ENCODE measurements around the gene OR2L2.

OR2L2 gene

DNA sequence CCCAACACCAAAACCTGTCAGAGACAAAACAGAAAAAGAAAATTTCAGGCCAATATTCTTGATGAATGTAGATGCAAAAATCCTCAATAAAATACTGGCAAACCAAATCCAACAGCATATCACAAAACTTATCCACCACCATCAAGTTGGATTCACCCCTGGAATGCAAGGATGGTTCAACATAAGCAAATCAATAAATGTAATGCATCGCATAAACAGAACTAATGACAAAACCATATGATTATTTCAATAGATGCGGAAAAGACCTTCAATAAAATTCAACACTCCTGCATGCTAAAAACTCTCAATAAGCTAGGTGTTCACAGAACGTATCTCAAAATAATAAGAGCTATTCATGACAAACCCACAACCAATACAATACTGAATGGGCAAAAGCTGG lies 20.2 kb upstream of the OR2L2 start:
- TF ChIP-seq TAF1 (IDR thresholded peaks at IDR 0.05; ENCODE audit: borderline replicate concordance, insufficient read depth, low read length) (no peak), SIN3A (IDR thresholded peaks at IDR 0.05; ENCODE audit: borderline replicate concordance, insufficient read depth, low read length) (no peak), FOXP2 (optimal IDR thresholded peaks at IDR 0.05; ENCODE audit: borderline replicate concordance, extremely low read depth, extremely low read length, insufficient read depth) (no peak), POLR2AphosphoS5 (IDR thresholded peaks at IDR 0.05; ENCODE audit: low read depth, low read length) (no peak)
- TF ChIP-seq, protein P1, sequence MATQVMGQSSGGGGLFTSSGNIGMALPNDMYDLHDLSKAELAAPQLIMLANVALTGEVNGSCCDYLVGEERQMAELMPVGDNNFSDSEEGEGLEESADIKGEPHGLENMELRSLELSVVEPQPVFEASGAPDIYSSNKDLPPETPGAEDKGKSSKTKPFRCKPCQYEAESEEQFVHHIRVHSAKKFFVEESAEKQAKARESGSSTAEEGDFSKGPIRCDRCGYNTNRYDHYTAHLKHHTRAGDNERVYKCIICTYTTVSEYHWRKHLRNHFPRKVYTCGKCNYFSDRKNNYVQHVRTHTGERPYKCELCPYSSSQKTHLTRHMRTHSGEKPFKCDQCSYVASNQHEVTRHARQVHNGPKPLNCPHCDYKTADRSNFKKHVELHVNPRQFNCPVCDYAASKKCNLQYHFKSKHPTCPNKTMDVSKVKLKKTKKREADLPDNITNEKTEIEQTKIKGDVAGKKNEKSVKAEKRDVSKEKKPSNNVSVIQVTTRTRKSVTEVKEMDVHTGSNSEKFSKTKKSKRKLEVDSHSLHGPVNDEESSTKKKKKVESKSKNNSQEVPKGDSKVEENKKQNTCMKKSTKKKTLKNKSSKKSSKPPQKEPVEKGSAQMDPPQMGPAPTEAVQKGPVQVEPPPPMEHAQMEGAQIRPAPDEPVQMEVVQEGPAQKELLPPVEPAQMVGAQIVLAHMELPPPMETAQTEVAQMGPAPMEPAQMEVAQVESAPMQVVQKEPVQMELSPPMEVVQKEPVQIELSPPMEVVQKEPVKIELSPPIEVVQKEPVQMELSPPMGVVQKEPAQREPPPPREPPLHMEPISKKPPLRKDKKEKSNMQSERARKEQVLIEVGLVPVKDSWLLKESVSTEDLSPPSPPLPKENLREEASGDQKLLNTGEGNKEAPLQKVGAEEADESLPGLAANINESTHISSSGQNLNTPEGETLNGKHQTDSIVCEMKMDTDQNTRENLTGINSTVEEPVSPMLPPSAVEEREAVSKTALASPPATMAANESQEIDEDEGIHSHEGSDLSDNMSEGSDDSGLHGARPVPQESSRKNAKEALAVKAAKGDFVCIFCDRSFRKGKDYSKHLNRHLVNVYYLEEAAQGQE (IDR thresholded peaks at IDR 0.05; ENCODE audit: insufficient read depth in 1 of 2, low read depth in 2 of 2, low read length in 2 of 2) = no peak

DNA sequence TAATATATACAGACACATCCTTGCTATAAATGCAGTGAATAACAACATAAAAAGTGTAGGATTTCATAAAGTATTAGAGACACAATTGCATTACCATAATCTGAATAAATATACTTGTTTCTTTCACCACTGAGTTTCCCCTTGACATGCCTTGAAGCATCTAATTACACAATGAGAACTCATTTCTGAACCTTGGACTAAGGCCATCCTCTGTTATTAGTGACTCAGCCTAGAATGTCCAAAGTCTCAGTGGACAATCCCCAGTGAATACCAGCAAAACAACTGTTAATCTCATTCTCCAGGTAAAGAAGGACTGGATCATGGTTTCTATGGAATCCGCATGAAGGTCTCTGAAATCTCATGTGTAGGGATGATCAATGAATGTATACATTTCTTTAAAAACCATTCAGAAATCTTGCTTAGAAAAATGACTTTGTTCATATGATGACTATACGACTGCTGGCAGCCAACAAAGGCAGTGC lies 16.6 kb upstream of the OR2L2 start, which contains the start of gene OR2L5:
Gene OR2L5 (plus strand): TSS at position 432 of the 482 bp plus-strand sequence. CDS start 8,288 bp downstream, outside the sequence.
- no peak for TF ChIP-seq TAF1 (IDR thresholded peaks at IDR 0.05; ENCODE audit: borderline replicate concordance, insufficient read depth, low read length)

DNA sequence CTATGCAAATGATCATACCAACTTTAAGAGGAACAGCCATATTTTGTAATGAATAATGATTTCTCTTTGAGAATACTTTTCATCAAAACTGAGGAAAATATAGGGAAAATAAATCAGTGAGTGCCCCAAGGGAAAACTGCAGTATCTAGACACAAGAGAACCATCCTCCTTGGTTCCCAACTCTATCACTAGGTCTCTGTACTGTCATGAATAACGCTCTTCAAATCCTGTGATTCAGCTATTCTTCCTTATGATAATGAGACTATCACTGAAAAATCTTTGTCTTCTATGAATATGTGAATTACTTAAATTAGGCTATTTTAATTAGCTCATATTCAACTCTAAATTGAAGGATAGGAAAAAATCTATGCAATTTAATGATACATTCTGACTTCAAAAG lies 14.1 kb upstream of the OR2L2 start:
- TF ChIP-seq, protein P1 (IDR thresholded peaks at IDR 0.05; ENCODE audit: insufficient read depth in 1 of 2, low read depth in 2 of 2, low read length in 2 of 2) = no peak
- no peak for TF ChIP-seq POLR2AphosphoS5 (IDR thresholded peaks at IDR 0.05; ENCODE audit: low read depth, low read length)
- no peak for TF ChIP-seq SIN3A (IDR thresholded peaks at IDR 0.05; ENCODE audit: borderline replicate concordance, insufficient read depth, low read length)
- TF ChIP-seq FOXP2 (optimal IDR thresholded peaks at IDR 0.05; ENCODE audit: borderline replicate concordance, extremely low read depth, extremely low read length, insufficient read depth) = no peak
- no peak for TF ChIP-seq TAF1 (IDR thresholded peaks at IDR 0.05; ENCODE audit: borderline replicate concordance, insufficient read depth, low read length)

DNA sequence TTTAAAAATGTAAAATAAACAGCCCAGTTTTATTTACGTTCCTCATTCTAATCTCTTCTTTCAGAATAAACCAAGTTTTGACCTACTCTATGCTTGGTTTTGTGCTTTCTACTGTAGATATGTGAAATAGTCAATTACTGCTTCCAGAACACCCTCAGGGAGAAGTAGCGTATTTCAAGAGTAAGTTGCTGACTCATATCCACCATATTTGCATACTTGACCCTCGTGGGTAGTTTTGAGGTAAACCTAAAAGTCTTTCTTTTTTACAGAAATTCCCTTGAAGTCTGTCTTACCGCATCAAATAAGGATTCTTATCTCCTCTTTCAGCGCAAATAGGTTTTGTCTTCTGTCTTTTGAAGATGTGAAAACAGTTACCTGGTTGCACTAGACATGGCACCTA lies 15.3 kb downstream of the OR2L2 start:
- TF ChIP-seq TAF1 (IDR thresholded peaks at IDR 0.05; ENCODE audit: borderline replicate concordance, insufficient read depth, low read length) = no peak
- no peak for TF ChIP-seq POLR2AphosphoS5 (IDR thresholded peaks at IDR 0.05; ENCODE audit: low read depth, low read length)
- TF ChIP-seq, protein P1 (IDR thresholded peaks at IDR 0.05; ENCODE audit: insufficient read depth in 1 of 2, low read depth in 2 of 2, low read length in 2 of 2) = no peak
- TF ChIP-seq SIN3A (IDR thresholded peaks at IDR 0.05; ENCODE audit: borderline replicate concordance, insufficient read depth, low read length) = no peak
- no peak for TF ChIP-seq FOXP2 (optimal IDR thresholded peaks at IDR 0.05; ENCODE audit: borderline replicate concordance, extremely low read depth, extremely low read length, insufficient read depth)

DNA sequence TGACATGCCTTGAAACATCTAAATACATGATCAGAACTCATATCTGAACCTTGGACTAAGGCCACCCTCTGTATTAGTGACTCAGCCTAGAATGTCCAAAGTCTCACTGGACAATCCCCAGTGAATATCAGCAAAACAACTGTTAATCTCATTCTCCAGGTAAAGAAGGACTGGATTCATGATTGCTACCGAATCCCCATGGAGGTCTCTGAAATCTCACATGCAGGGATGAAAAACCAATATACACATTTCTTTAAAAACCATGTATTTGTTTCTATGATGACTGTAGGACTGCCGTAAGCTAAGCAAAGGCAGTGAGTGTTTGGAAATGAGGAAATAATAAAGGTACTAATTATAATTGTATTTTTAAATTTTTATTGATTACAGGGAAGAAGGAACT lies 16.7 kb downstream of the OR2L2 start, which contains the start of gene OR2L3:
Gene OR2L3 (plus strand): TSS at position 301 of the 400 bp plus-strand sequence. CDS start 13,846 bp downstream, outside the sequence.
- no peak for TF ChIP-seq FOXP2 (optimal IDR thresholded peaks at IDR 0.05; ENCODE audit: borderline replicate concordance, extremely low read depth, extremely low read length, insufficient read depth)
- TF ChIP-seq SIN3A (IDR thresholded peaks at IDR 0.05; ENCODE audit: borderline replicate concordance, insufficient read depth, low read length) = no peak
- no peak for TF ChIP-seq POLR2AphosphoS5 (IDR thresholded peaks at IDR 0.05; ENCODE audit: low read depth, low read length)
- TF ChIP-seq, protein P1 (IDR thresholded peaks at IDR 0.05; ENCODE audit: insufficient read depth in 1 of 2, low read depth in 2 of 2, low read length in 2 of 2) = no peak
- no peak for TF ChIP-seq TAF1 (IDR thresholded peaks at IDR 0.05; ENCODE audit: borderline replicate concordance, insufficient read depth, low read length)

Data from PFSK-1 (cell line).